HepG2 (cell line): ENCODE measurements around the gene SCAPER. TPM values are rescaled to one million over a fixed set of nuclear protein-coding genes. Genes with fewer than 3 reads are reported as not detected.

ENCODE experiments used
- CBFB ChIP-seq: sonication (generic); formaldehyde crosslinking; IDR thresholded peaks from 2 replicates; pipeline ENCODE4 v1.4.0; 2020; ENCODE audit warnings: missing genetic modification reagents
- CBX2 ChIP-seq, 2 experiments: fragments of 200-600 bp in 1 of 2; sonication (generic); formaldehyde crosslinking in 1 of 2; IDR thresholded peaks; 2 replicates each; pipeline versions ENCODE4 v1.7.0 to v1.8.1; 2018 to 2022; ENCODE audit warnings: low read depth in 2 of 2, low read length in 1 of 2, mild to moderate bottlenecking in 1 of 2, missing genetic modification reagents in 1 of 2
- CEBPZ ChIP-seq: IDR thresholded peaks from 2 replicates; pipeline ENCODE4 v1.6.1; 2012; ENCODE audit warnings: low read length, improper control_type of control experiment
- HOMEZ ChIP-seq: IDR thresholded peaks from 2 replicates; pipeline ENCODE4 v1.6.1; 2016; ENCODE audit warnings: low read depth
- ISL2 ChIP-seq: sonication (generic); formaldehyde crosslinking; IDR thresholded peaks from 2 replicates; pipeline ENCODE4 v1.5.0; 2020; ENCODE audit warnings: missing genetic modification reagents
- NFRKB ChIP-seq: fragments of 450-650 bp; IDR thresholded peaks from 2 replicates; pipeline ENCODE4 v1.6.1; 2017
- PITX1 ChIP-seq: sonication (generic); formaldehyde crosslinking; IDR thresholded peaks from 2 replicates; pipeline ENCODE4 v1.5.1; 2020; ENCODE audit warnings: mild to moderate bottlenecking, missing genetic modification reagents
- RFXAP ChIP-seq: sonication (generic); formaldehyde crosslinking; IDR thresholded peaks from 2 replicates; pipeline ENCODE4 v1.4.0; 2020; ENCODE audit warnings: missing genetic modification reagents, borderline replicate concordance
- SOX13 ChIP-seq, 3 experiments: fragments of 450-650 bp in 1 of 3; sonication (generic) in 1 of 3; formaldehyde crosslinking in 1 of 3; IDR thresholded peaks in 2 of 3; conservative IDR thresholded peaks in 1 of 3; 2 replicates each; pipeline versions ENCODE4 v1.5.0 to v1.6.1; 2016 to 2020; ENCODE audit warnings: antibody characterized with exemption in 1 of 3, mild to moderate bottlenecking in 1 of 3, missing compliant biosample characterization in 1 of 3, missing genetic modification reagents in 1 of 3, moderate library complexity in 1 of 3
- TEAD3 ChIP-seq: optimal IDR thresholded peaks from 2 replicates; pipeline ENCODE3; 2016; ENCODE audit warnings: borderline replicate concordance
- ZBTB21 ChIP-seq: sonication (generic); formaldehyde crosslinking; IDR thresholded peaks from 2 replicates; pipeline ENCODE4 v1.4.0; 2020; ENCODE audit warnings: missing genetic modification reagents
- ZFY ChIP-seq: sonication (generic); formaldehyde crosslinking; IDR thresholded peaks from 2 replicates; pipeline ENCODE4 v1.4.0; 2020; ENCODE audit warnings: missing genetic modification reagents
- ZKSCAN8 ChIP-seq: IDR thresholded peaks from 2 replicates; pipeline ENCODE4 v1.6.1; 2016; ENCODE audit warnings: borderline replicate concordance, missing genetic modification reagents, missing compliant biosample characterization
- ZNF10 ChIP-seq: sonication (generic); formaldehyde crosslinking; IDR thresholded peaks from 2 replicates; pipeline ENCODE4 v1.4.0; 2020; ENCODE audit warnings: mild to moderate bottlenecking, low read depth, missing genetic modification reagents, borderline replicate concordance
- ZNF317 ChIP-seq: sonication (generic); formaldehyde crosslinking; IDR thresholded peaks from 2 replicates; pipeline ENCODE4 v1.5.0; 2020; ENCODE audit warnings: mild to moderate bottlenecking, missing genetic modification reagents
- ZNF605 ChIP-seq: sonication (generic); formaldehyde crosslinking; IDR thresholded peaks from 2 replicates; pipeline ENCODE4 v1.8.0; 2022; ENCODE audit warnings: mild to moderate bottlenecking, missing genetic modification reagents
- ZNF644 ChIP-seq: IDR thresholded peaks from 2 replicates; pipeline ENCODE4 v1.6.1; 2016; ENCODE audit warnings: low read depth
- ZNF687 ChIP-seq: sonication (generic); formaldehyde crosslinking; IDR thresholded peaks from 2 replicates; pipeline ENCODE4 v1.5.1; 2020; ENCODE audit warnings: mild to moderate bottlenecking, missing genetic modification reagents, moderate library complexity
- ZNF747 ChIP-seq: sonication (generic); formaldehyde crosslinking; IDR thresholded peaks from 2 replicates; pipeline ENCODE4 v1.8.1; 2023; ENCODE audit warnings: missing genetic modification reagents, mild to moderate bottlenecking, borderline replicate concordance
- ZNF775 ChIP-seq: sonication (generic); formaldehyde crosslinking; IDR thresholded peaks from 2 replicates; pipeline ENCODE4 v1.4.0; 2020; ENCODE audit warnings: missing genetic modification reagents, mild to moderate bottlenecking, moderate library complexity, borderline replicate concordance
- polyA plus RNA-seq, 8 experiments: library from polyadenylated mRNA; depleted of rRNA in 3 of 8; stranded (reverse) in 7 of 8; unstranded in 1 of 8; fragments of >200 nt; fragmentation: Illumina TruSeq in 4 of 8; extraction: Trizol in 4 of 8; gene quantifications; 2 replicates each; pipeline versions ENCODE4 v1.2.1 to v1.2.3, GENCODE V29; 2011 to 2016; ENCODE audit warnings: low read depth in 4 of 8, missing spikeins in 1 of 8, mixed read lengths in 1 of 8; ENCODE audit not compliant: insufficient read depth in 1 of 8
- total RNA-seq, 5 experiments: library from RNA; depleted of rRNA; stranded (reverse); fragments of >200 nt; fragmentation: Illumina TruSeq; extraction: Trizol; gene quantifications; 2 replicates each; pipeline ENCODE4 v1.2.3, GENCODE V29; 2016; ENCODE audit warnings: low read depth in 1 of 5

SCAPER gene
- total and polyA plus RNA-seq, 2 of the 13 experiments (the other 11 are each of a cell fraction or from before 2014, with no cell fraction given): 4.3 to 10.5 TPM

- TF ChIP-seq CEBPZ: no peak
- TF ChIP-seq ZNF644 (CRISPR knock-in tag): no peak
- 0 out of 2 replicates have a peak, but pooled peaks have one; percentile 46 for TF ChIP-seq CBFB (CRISPR knock-in tag)
- TF ChIP-seq RFXAP: peak; percentile 94
- TF ChIP-seq ZNF775 (CRISPR knock-in tag): no peak
- peak; percentile 81 for TF ChIP-seq ZNF687 (CRISPR knock-in tag)
- TF ChIP-seq ZFY (CRISPR knock-in tag): peak; percentile 84
- TF ChIP-seq ZNF317 (CRISPR knock-in tag): no peak
- no peak for TF ChIP-seq NFRKB
- peak; percentile 81 for TF ChIP-seq SOX13 (IDR thresholded peaks at IDR 0.05)
- peak in 1 of 2 experiments; percentile 88; a peak in 2 of 4 replicates for TF ChIP-seq SOX13 (CRISPR knock-in tag; conservative IDR thresholded peaks at IDR 0.05 in 1 of 2, IDR thresholded peaks at IDR 0.05 in 1 of 2)
- TF ChIP-seq CBX2 (IDR thresholded peaks at IDR 0.05; ENCODE audit: low read depth, low read length): no peak
- TF ChIP-seq CBX2 (CRISPR knock-in tag; IDR thresholded peaks at IDR 0.05; ENCODE audit: low read depth): no peak
- peak; percentile 48; the same call in 1 of the 2 replicates for TF ChIP-seq PITX1
- peak; percentile 72 for TF ChIP-seq TEAD3 (CRISPR knock-in tag)
- no peak for TF ChIP-seq ZNF10
- peak; percentile 68; the same call in 1 of the 2 replicates for TF ChIP-seq HOMEZ (CRISPR knock-in tag)
- peak; percentile 97 for TF ChIP-seq ZBTB21 (CRISPR knock-in tag)
- TF ChIP-seq ZKSCAN8 (CRISPR knock-in tag): no peak
- no peak for TF ChIP-seq ZNF605
- TF ChIP-seq ZNF747: no peak
- TF ChIP-seq ISL2 (CRISPR knock-in tag): 0 out of 2 replicates have a peak, but pooled peaks have one; percentile 33
Measured at GRCh38 chr15:76336254-76337058, 568.7 kb downstream of the SCAPER start, which contains the start of gene ISL2 (continued).
